Right atrium auricular region (tissue), 2 donors: ENCODE results near the gene ACVR1B. TPM values are rescaled to one million over a fixed set of nuclear protein-coding genes. Genes with fewer than 3 reads are reported as not detected.

ENCODE experiments used
- DNase-seq: peaks from one replicate; pipeline ENCODE4 v3.0.0-alpha.2; 2019; ENCODE audit warnings: low spot score
- H3K27ac ChIP-seq, 2 donors: fragments of 200-600 bp; sonication (generic); 1 replicate in 1 of 2; 2 replicates in 1 of 2; pipeline ENCODE4 v1.5.1; 2016 to 2019
- H3K27me3 ChIP-seq, 2 donors: fragments of 200-600 bp; sonication (generic); one replicate each; pipeline versions ENCODE4 v1.5.1 to v1.6.0; 2017 to 2019
- H3K36me3 ChIP-seq: fragments of 200-600 bp; sonication (generic); one replicate; pipeline ENCODE4 v1.5.1; 2016
- H3K4me1 ChIP-seq, 2 donors: fragments of 200-600 bp; sonication (generic); one replicate each; pipeline versions ENCODE4 v1.5.1 to v1.6.0; 2017 to 2019
- H3K4me3 ChIP-seq, 2 donors: fragments of 200-600 bp; sonication (generic); 1 replicate in 1 of 2; 2 replicates in 1 of 2; pipeline ENCODE4 v1.5.1; 2017 to 2019; ENCODE audit warnings: mild to moderate bottlenecking in 1 of 2, moderate library complexity in 1 of 2
- H3K9me3 ChIP-seq, 2 donors: fragments of 200-600 bp; sonication (generic); one replicate each; pipeline ENCODE4 v1.5.1; 2019
- CTCF ChIP-seq, 2 donors: fragments of 200-600 bp; sonication (generic); IDR thresholded peaks; one replicate each; pipeline ENCODE4 v1.5.1; 2019; ENCODE audit warnings: antibody characterized with exemption in 2 of 2
- total RNA-seq, 2 donors: library from RNA; depleted of rRNA; stranded (reverse); fragments of >200 nt; gene quantifications; one replicate each; pipeline ENCODE4 v1.1.0, GENCODE V29; 2016

ACVR1B gene
- total RNA-seq, 2 donors from 2014 or later, result 8.2 to 12.5 TPM

GRCh38 chr12:52029685-52030084, 78.2 kb downstream of the ACVR1B start:
- H3K4me3 ChIP-seq, result no peak overlapping the region
- TF ChIP-seq CTCF (IDR thresholded peaks at IDR 0.05), result no peak
- peak overlapping the region; percentile 47 to 94 for H3K27ac ChIP-seq
- H3K4me1 ChIP-seq, result peaks cover 0 to 74% of the 10 kb centered on the region in 2 donors
- DNase-seq, result no peak
- no peaks in the 10 kb centered on the region for H3K27me3 ChIP-seq
- no peaks in the 10 kb centered on the region for H3K9me3 ChIP-seq
- H3K36me3 ChIP-seq, result no peaks in the 10 kb centered on the region

- H3K4me1 ChIP-seq, result peaks cover 0 to 61% of the 10 kb centered on the region in 2 donors
- H3K36me3 ChIP-seq, result no peaks in the 10 kb centered on the region
- peak overlapping the region; percentile 11 to 39 for H3K4me3 ChIP-seq
- DNase-seq, result peak; percentile 94
- H3K27ac ChIP-seq, result peak overlapping the region; percentile 94 to 99
- no peaks in the 10 kb centered on the region for H3K9me3 ChIP-seq
- no peak for TF ChIP-seq CTCF (IDR thresholded peaks at IDR 0.05)
- no peaks in the 10 kb centered on the region for H3K27me3 ChIP-seq
These were observed 80.9 kb downstream of the ACVR1B start for GRCh38 chr12:52032446-52032803.

GRCh38 chr12:52032804-52033445, 81.4 kb downstream of the ACVR1B start:
- peaks cover 0 to 62% of the 10 kb centered on the region in 2 donors for H3K4me1 ChIP-seq
- peak; percentile 99 for DNase-seq
- peak overlapping the region; percentile 94 to 99 for H3K27ac ChIP-seq
- peak overlapping the region; percentile 11 to 39 for H3K4me3 ChIP-seq
- no peaks in the 10 kb centered on the region for H3K9me3 ChIP-seq
- TF ChIP-seq CTCF (IDR thresholded peaks at IDR 0.05), result no peak
- H3K36me3 ChIP-seq, result no peaks in the 10 kb centered on the region
- no peaks in the 10 kb centered on the region for H3K27me3 ChIP-seq

DNA sequence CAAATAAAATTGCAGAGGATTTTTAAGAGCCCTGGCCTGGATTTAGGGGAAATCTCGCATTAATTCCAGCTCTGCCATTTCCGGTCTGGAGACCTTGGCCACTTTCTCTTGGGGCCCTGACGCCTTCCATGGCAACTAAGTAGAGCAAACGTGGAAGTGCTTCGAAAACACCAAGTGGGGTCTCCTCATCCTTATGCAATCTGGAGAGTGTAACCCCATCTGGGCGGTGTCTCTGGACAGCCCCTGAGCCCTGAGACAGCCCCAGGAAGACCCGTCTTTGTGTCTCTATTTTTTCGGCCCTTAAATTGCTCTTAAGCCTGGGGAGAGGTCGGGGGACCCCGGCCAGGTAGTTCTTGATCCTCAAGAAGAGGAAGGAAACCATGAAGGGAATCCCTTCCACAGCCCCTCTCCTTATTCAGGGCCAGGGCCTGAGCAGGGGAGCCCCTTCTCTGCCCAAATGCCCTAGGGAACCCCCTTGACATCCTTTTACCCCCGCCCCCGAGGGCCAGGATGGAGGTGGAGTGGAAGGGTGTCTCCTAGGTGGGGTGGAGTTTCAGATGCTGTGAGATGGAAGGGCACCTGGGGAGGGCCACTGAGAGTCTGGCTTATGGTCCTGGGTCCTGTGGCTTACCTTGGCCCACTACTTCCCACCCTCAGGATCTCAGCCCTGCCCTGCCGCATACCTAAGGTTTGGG, 82.1 kb downstream of the ACVR1B start:
- Histone ChIP-seq H3K4me1 (peaks cover 0 to 69% of the 10 kb centered on the region in 2 donors), H3K9me3 (no peaks in the 10 kb centered on the region), H3K36me3 (no peaks in the 10 kb centered on the region), H3K27ac (peak overlapping the region; percentile 94 to 99), H3K4me3 (peak overlapping the region; percentile 3 to 37), H3K27me3 (no peaks in the 10 kb centered on the region)
- DNase-seq, result no peak
- no peak for TF ChIP-seq CTCF (IDR thresholded peaks at IDR 0.05)

- Histone ChIP-seq H3K36me3 (no peaks in the 10 kb centered on the region), H3K4me3 (no peak overlapping the region), H3K27ac (peak overlapping the region; percentile 94 to 99), H3K9me3 (no peaks in the 10 kb centered on the region), H3K27me3 (no peaks in the 10 kb centered on the region), H3K4me1 (peaks cover 0 to 73% of the 10 kb centered on the region in 2 donors)
- no peak for TF ChIP-seq CTCF (IDR thresholded peaks at IDR 0.05)
- DNase-seq, result no peak
These were observed 83.7 kb downstream of the ACVR1B start for GRCh38 chr12:52035190-52035589.
